Activated naive CD8-positive, alpha-beta T cell treated with anti-CD3 and anti-CD28 coated beads for 36 hours (primary cell): ENCODE measurements around the gene CEP170B. TPM values are rescaled to one million over a fixed set of nuclear protein-coding genes. Genes with fewer than 3 reads are reported as not detected.
A peak's percentile ranks its signal among the peaks of the same experiment; 100 is the strongest.

ENCODE experiments used
- DNase-seq: peaks from one replicate; pipeline ENCODE4 v3.0.0; 2021
- H3K27ac Mint-ChIP-seq: one replicate; pipeline ENCODE4 v1.8.0; 2022; ENCODE audit warnings: mild to moderate bottlenecking, moderate library complexity, mixed read lengths
- H3K27me3 Mint-ChIP-seq: one replicate; pipeline ENCODE4 v1.8.0; 2022; ENCODE audit warnings: mild to moderate bottlenecking, mixed read lengths
- H3K36me3 Mint-ChIP-seq: one replicate; pipeline ENCODE4 v1.8.0; 2021; ENCODE audit warnings: mild to moderate bottlenecking, mixed read lengths
- H3K4me1 Mint-ChIP-seq: one replicate; pipeline ENCODE4 v1.8.0; 2021; ENCODE audit warnings: mixed read lengths
- H3K4me3 Mint-ChIP-seq: one replicate; pipeline ENCODE4 v1.8.0; 2022; ENCODE audit warnings: mild to moderate bottlenecking, moderate library complexity, mixed read lengths
- H3K9me3 Mint-ChIP-seq: one replicate; pipeline ENCODE4 v1.8.0; 2022; ENCODE audit warnings: mixed read lengths
- total RNA-seq, 2 experiments: library from RNA; stranded (reverse); gene quantifications; one replicate each; pipeline ENCODE4 v1.2.3, GENCODE V29; 2021

CEP170B gene
- total RNA-seq, 2 experiments from 2014 or later: 4.6 to 4.7 TPM

GRCh38 chr14:104919993-104920315 lies 54.9 kb downstream of the CEP170B start:
- peaks cover 2% of the 10 kb centered on the region for H3K9me3 Mint-ChIP-seq
- H3K4me1 Mint-ChIP-seq: no peaks in the 10 kb centered on the region
- H3K4me3 Mint-ChIP-seq: no peak overlapping the region
- H3K36me3 Mint-ChIP-seq: no peaks in the 10 kb centered on the region
- H3K27ac Mint-ChIP-seq: no peak overlapping the region
- H3K27me3 Mint-ChIP-seq: peaks cover 9% of the 10 kb centered on the region
- no peak for DNase-seq

DNA sequence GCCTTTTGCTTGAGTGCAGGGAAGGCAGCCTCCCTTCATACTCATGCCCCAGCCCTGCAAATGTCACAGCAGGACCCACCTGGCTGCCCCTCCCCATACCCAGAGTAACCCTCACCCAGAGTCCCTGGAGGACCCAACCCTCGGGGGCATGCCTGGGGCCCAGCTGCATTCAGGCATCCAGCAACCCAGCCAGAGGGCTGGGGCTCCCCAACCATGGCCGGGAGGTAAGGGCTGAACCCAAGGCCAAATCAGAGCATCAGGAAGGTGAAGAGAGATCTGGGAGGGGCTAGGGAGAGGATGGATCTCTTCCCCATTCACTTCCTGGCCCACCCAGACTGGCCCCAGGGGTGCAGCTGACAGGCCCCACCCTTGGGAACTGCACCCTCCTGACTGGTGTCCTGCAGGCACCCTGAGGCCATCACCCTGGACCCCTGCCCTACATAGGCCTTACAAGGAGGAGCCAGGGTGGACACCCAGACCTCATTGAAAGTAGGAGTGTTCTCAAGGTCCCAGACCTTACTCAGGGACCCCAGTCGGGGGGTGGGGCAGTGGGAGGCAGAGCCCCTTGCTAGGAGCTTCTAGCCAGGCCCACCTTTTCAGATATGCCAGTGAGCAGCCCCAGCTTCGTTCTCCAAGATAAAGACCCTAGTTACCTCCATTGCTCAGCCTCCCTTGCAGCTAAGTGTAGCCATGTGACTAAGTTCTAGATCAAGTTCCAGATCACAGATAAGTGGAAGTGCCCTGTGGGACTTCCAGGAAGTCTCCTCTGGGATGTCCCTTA lies 58.8 kb downstream of the CEP170B start:
- Mint-ChIP-seq H3K27ac (no peak overlapping the region), H3K9me3 (peaks cover 2% of the 10 kb centered on the region), H3K27me3 (peaks cover 8% of the 10 kb centered on the region), H3K36me3 (no peaks in the 10 kb centered on the region), H3K4me3 (no peak overlapping the region), H3K4me1 (peaks cover 6% of the 10 kb centered on the region)
- no peak for DNase-seq

GRCh38 chr14:104924421-104925213 lies 59.5 kb downstream of the CEP170B start, which contains the start of gene PLD4:
TSS of gene PLD4 (plus strand) at chr14:104924879. CDS start at chr14:104927141, 2,262 bp downstream.
- H3K9me3 Mint-ChIP-seq: peaks cover 2% of the 10 kb centered on the region

GRCh38 chr14:104925214-104925854 lies 60.3 kb downstream of the CEP170B start:
- DNase-seq: no peak
- Mint-ChIP-seq H3K9me3 (peaks cover 2% of the 10 kb centered on the region), H3K36me3 (no peaks in the 10 kb centered on the region), H3K27me3 (peaks cover 8% of the 10 kb centered on the region), H3K27ac (no peak overlapping the region), H3K4me1 (peaks cover 6% of the 10 kb centered on the region), H3K4me3 (no peak overlapping the region)

More at GRCh38 chr14:104924421-104925213, 59.5 kb downstream of the CEP170B start, which contains the start of gene PLD4:
- H3K36me3 Mint-ChIP-seq: no peaks in the 10 kb centered on the region
- H3K27me3 Mint-ChIP-seq: peaks cover 8% of the 10 kb centered on the region
- H3K4me1 Mint-ChIP-seq: peaks cover 6% of the 10 kb centered on the region
- H3K27ac Mint-ChIP-seq: no peak within 1 kb of the TSS
- no peak within 1 kb of the TSS for H3K4me3 Mint-ChIP-seq
- DNase-seq: no peak

DNA sequence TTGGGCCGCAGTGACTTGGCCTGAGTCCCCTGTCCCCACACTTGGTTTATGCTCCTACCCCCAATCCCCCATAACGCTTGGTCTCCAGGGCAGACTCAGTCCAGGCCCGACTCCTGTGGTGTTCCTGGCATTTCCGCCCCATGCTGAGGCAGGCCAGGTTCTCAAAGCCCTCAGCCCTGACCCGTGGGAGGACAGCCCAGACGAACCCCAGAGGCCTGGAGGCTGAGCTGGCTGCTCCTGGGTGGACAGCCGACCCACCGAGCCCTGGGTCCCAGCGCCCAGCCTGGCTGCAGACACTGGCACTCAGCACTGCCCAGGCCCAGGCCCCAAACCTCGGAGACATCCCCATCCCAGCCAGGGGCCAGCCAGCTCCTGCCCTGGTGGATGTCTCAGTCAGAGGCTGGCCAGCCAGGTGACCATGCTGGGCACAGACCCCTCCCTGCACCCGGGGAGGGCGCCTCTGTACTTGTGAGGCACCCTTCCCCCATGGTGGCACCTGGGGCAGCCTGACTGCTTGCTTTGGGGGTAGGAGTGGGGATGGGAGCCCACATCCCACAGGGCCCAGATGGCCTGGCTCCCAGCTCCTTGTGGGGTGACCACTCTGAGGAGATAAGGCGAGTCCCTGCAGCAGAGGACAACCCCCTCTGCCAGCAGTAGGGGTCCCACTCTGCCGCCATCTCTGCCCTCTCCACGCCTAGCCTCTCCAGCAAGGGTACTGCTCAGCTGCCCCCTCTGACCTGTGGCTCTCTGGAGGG lies 61.0 kb downstream of the CEP170B start:
- no peak for DNase-seq
- Mint-ChIP-seq H3K36me3 (no peaks in the 10 kb centered on the region), H3K9me3 (peaks cover 2% of the 10 kb centered on the region), H3K27ac (no peak overlapping the region), H3K4me3 (no peak overlapping the region), H3K27me3 (peaks cover 8% of the 10 kb centered on the region), H3K4me1 (peaks cover 6% of the 10 kb centered on the region)

DNA sequence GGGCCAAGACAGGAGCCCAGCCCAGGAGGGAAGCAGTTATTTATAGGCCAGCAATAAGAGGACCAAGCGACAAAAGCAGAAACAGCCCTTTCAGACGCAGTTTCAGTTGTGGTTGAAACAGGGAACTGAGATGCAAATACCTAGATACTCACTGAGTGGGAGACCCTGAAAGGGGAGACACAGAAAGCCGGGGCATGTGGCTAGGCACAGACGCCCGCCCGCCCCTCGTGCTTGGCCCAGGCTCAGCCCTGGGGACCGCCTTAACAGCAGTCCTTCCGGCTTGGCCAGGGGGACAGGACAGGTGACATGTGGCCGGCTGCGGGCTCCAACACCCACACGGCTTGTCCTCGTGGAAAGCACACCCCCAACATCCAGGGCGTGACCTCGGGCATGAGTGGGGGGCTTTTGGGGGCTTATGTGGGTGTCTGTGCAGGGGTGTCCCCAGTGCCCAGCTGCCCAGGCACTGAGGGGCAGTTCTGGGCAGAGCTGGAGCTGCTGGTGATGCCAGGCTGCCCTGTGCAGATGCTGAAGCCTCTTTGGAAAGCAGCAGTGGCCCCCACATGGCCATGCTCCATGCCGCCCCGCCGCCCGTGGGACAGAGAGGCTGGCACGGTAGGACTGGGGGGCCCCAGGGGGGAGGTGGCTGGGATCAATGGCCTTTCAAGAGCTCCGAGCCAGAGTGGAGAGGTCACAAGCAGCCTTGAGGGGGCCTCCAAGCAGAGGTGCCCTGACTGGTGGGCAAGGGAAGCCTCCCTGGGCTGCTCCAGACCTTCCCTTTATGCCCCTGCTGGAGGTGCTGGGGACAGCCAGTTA lies 61.8 kb downstream of the CEP170B start:
- Mint-ChIP-seq H3K36me3 (no peaks in the 10 kb centered on the region), H3K4me1 (peaks cover 6% of the 10 kb centered on the region), H3K9me3 (peaks cover 2% of the 10 kb centered on the region), H3K4me3 (no peak overlapping the region), H3K27ac (no peak overlapping the region), H3K27me3 (peaks cover 8% of the 10 kb centered on the region)
- DNase-seq: peak; percentile 44

DNA sequence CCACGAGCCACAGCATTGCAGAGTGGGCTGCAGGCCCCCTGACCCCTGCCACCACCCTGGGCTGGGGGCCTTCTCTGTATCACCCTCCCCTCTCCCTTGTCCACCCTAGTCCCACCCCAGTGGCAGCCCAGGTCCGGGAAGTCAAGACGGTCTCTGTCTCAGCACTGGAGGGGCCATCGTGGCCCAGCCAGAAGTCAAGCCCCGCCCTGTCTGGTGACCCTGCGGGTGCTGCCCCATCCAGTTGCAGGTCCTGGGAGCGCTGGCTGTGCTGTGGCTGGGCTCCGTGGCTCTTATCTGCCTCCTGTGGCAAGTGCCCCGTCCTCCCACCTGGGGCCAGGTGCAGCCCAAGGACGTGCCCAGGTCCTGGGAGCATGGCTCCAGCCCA lies 62.4 kb downstream of the CEP170B start:
- Mint-ChIP-seq H3K27ac (no peak overlapping the region), H3K36me3 (no peaks in the 10 kb centered on the region), H3K9me3 (peaks cover 2% of the 10 kb centered on the region), H3K4me1 (peaks cover 6% of the 10 kb centered on the region), H3K27me3 (peaks cover 8% of the 10 kb centered on the region), H3K4me3 (no peak overlapping the region)
- DNase-seq: no peak

DNA sequence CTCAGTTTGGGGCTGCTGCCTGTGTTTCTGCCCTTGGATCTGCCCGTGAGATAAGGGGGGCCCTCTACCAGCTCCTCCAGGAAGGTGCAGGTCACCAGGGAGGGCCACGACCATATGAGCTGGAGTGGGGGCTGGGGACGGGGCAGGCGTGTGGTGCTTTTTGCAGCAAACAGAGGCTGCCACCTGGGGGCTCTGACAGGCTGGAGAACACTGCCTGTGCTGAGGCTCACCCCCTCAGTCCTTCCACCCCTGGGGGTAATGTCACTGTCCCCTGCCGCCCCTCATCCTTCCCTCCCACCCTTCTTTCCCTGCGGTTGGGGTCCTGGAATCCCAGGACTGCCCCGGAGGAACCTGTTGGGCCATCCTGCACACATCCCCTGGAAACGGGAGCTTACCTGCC lies 62.8 kb downstream of the CEP170B start:
- Mint-ChIP-seq H3K27me3 (peaks cover 8% of the 10 kb centered on the region), H3K4me1 (peaks cover 6% of the 10 kb centered on the region), H3K27ac (no peak overlapping the region), H3K4me3 (no peak overlapping the region), H3K9me3 (peaks cover 2% of the 10 kb centered on the region), H3K36me3 (no peaks in the 10 kb centered on the region)
- DNase-seq: no peak

DNA sequence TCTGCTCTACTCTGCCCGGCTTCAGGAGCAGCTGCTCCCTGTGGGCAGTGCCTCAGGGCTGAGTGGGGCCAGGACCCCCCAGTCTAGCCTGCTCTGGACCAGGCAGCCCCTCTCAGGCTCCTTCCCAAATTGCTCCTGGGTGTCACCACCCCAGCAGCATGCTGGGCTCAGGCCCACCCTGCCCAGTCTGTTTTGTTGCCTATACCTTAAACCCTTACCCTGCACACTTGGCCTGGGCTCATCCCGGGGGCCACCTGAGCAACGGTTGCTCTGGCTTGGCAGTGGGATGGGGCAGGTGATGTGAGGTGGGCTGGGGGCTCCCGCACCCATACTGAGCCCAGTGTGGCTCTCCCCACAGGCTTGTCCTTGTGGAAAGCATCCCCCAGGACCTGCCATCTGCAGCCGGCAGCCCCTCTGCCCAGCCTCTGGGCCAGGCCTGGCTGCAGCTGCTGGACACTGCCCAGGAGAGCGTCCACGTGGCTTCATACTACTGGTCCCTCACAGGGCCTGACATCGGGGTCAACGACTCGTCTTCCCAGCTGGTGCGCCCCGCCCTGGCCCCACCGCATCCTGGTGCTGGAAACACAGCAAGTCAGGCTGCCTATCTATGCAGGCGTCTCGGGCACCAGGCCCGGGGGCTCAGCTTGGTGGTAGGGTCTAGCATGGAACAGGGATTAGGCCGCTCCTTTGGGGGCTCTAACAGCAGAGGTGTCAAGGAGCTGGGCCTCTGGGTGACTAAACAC lies 63.5 kb downstream of the CEP170B start:
- no peak overlapping the region for H3K4me3 Mint-ChIP-seq
- DNase-seq: no peak
- H3K27me3 Mint-ChIP-seq: peaks cover 8% of the 10 kb centered on the region
- peaks cover 6% of the 10 kb centered on the region for H3K4me1 Mint-ChIP-seq
- H3K9me3 Mint-ChIP-seq: peaks cover 2% of the 10 kb centered on the region
- no peaks in the 10 kb centered on the region for H3K36me3 Mint-ChIP-seq
- no peak overlapping the region for H3K27ac Mint-ChIP-seq

- Mint-ChIP-seq H3K27me3 (peaks cover 14% of the 10 kb centered on the region), H3K27ac (no peak overlapping the region), H3K9me3 (no peaks in the 10 kb centered on the region), H3K4me3 (no peak overlapping the region), H3K36me3 (no peaks in the 10 kb centered on the region), H3K4me1 (peaks cover 6% of the 10 kb centered on the region)
- no peak for DNase-seq
Observed at GRCh38 chr14:104929268-104930230, 64.5 kb downstream of the CEP170B start.

GRCh38 chr14:104930526-104931303 lies 65.6 kb downstream of the CEP170B start:
- Mint-ChIP-seq H3K27ac (no peak overlapping the region), H3K4me1 (peaks cover 6% of the 10 kb centered on the region)
- DNase-seq: no peak

DNA sequence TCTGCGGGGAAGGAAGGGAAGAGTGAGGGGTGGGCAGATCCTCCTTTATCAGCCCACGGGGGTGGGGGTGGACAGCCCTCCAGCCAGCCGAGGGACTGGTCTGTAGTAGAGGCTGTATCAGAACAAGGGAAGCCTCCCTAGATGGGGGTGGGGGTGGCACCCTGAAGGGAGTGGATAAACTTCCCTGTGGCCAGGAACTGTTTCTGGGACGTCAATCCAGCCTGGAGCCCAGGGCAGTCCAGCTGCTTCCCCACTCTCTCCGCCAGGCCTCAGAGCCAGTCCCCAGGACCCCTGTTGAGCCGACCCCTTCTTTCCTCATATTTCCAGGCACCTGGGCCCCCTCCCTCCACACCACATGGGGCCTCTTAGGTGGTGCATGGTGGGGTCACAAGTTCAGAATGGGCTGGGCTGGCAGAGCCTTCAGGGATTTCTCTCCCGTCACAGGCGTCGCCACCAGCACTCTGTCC lies 66.3 kb downstream of the CEP170B start:
- Mint-ChIP-seq H3K36me3 (no peaks in the 10 kb centered on the region), H3K27me3 (peaks cover 22% of the 10 kb centered on the region), H3K4me3 (no peak overlapping the region), H3K27ac (no peak overlapping the region), H3K9me3 (no peaks in the 10 kb centered on the region), H3K4me1 (peaks cover 6% of the 10 kb centered on the region)
- DNase-seq: no peak

More at GRCh38 chr14:104930526-104931303, 65.6 kb downstream of the CEP170B start:
- Mint-ChIP-seq H3K27me3 (peaks cover 20% of the 10 kb centered on the region), H3K36me3 (no peaks in the 10 kb centered on the region), H3K9me3 (no peaks in the 10 kb centered on the region), H3K4me3 (no peak overlapping the region)
